Panc1 (cell line): ENCODE measurements around the gene PDE1C.

Experiments
- CTCF ChIP-seq: fragments of 450-650 bp; IDR thresholded peaks from 2 replicates; pipeline ENCODE4 v1.5.1; 2017; ENCODE audit warnings: mild to moderate bottlenecking
- POLR2AphosphoS5 ChIP-seq: IDR thresholded peaks from 2 replicates; pipeline ENCODE4 v1.6.1; 2012; ENCODE audit warnings: mild to moderate bottlenecking, low read depth, low read length, moderate library complexity
- REST ChIP-seq, 2 experiments: IDR thresholded peaks; 2 replicates each; pipeline ENCODE4 v1.6.1; 2011 to 2012; ENCODE audit warnings: low read depth in 2 of 2, control low read depth in 1 of 2, low read length in 1 of 2, mild to moderate bottlenecking in 1 of 2, moderate library complexity in 1 of 2; ENCODE audit not compliant: insufficient read depth in 1 of 2

GRCh38 chr7:32005577-32005976 lies 64.6 kb downstream of the PDE1C start:
- TF ChIP-seq CTCF, result no peak
- TF ChIP-seq REST (IDR thresholded peaks at IDR 0.05; ENCODE audit: insufficient read depth in 1 of 2, low read depth in 2 of 2, low read length in 1 of 2), result no peak
- no peak for TF ChIP-seq POLR2AphosphoS5
